ENCODE measurements around the gene CADPS2.

The CADPS2 gene

GRCh38 chr7:122616951-122617350, 269.3 kb downstream of the CADPS2 start:
- H3K9me3 ChIP-seq (ENCODE audit: control insufficient read depth, insufficient read depth, low read length): no peaks in the 10 kb centered on the region

GRCh38 chr7:122605929-122606328, 280.3 kb downstream of the CADPS2 start:
- Histone ChIP-seq H3K4me3 (ENCODE audit: low read depth, low read length) (no peak overlapping the region), H3K9ac (ENCODE audit: low read depth, low read length) (no peak overlapping the region), H3K27me3 (ENCODE audit: control insufficient read depth, insufficient read depth, low read length) (no peaks in the 10 kb centered on the region), H3K9me3 (ENCODE audit: control insufficient read depth, insufficient read depth, low read length) (no peaks in the 10 kb centered on the region), H3K36me3 (ENCODE audit: control insufficient read depth, insufficient read depth, low read length) (no peaks in the 10 kb centered on the region), H3K4me1 (ENCODE audit: control insufficient read depth, insufficient read depth, low read length) (no peaks in the 10 kb centered on the region)

More at GRCh38 chr7:122616951-122617350, 269.3 kb downstream of the CADPS2 start:
- Histone ChIP-seq H3K27me3 (ENCODE audit: control insufficient read depth, insufficient read depth, low read length) (no peaks in the 10 kb centered on the region), H3K9ac (ENCODE audit: low read depth, low read length) (no peak overlapping the region), H3K4me1 (ENCODE audit: control insufficient read depth, insufficient read depth, low read length) (no peaks in the 10 kb centered on the region), H3K4me3 (ENCODE audit: low read depth, low read length) (no peak overlapping the region), H3K36me3 (ENCODE audit: control insufficient read depth, insufficient read depth, low read length) (no peaks in the 10 kb centered on the region)

GRCh38 chr7:122604251-122604650, 282.0 kb downstream of the CADPS2 start:
- Histone ChIP-seq H3K27me3 (ENCODE audit: control insufficient read depth, insufficient read depth, low read length) (no peaks in the 10 kb centered on the region), H3K9ac (ENCODE audit: low read depth, low read length) (no peak overlapping the region), H3K36me3 (ENCODE audit: control insufficient read depth, insufficient read depth, low read length) (no peaks in the 10 kb centered on the region), H3K4me1 (ENCODE audit: control insufficient read depth, insufficient read depth, low read length) (no peaks in the 10 kb centered on the region), H3K4me3 (ENCODE audit: low read depth, low read length) (no peak overlapping the region), H3K9me3 (ENCODE audit: control insufficient read depth, insufficient read depth, low read length) (peaks cover 2% of the 10 kb centered on the region)

- Histone ChIP-seq H3K9me3 (ENCODE audit: control insufficient read depth, insufficient read depth, low read length) (peaks cover 5% of the 10 kb centered on the region), H3K9ac (ENCODE audit: low read depth, low read length) (no peak overlapping the region), H3K27me3 (ENCODE audit: control insufficient read depth, insufficient read depth, low read length) (no peaks in the 10 kb centered on the region), H3K4me1 (ENCODE audit: control insufficient read depth, insufficient read depth, low read length) (no peaks in the 10 kb centered on the region), H3K4me3 (ENCODE audit: low read depth, low read length) (no peak overlapping the region), H3K36me3 (ENCODE audit: control insufficient read depth, insufficient read depth, low read length) (no peaks in the 10 kb centered on the region)
These were observed 283.5 kb downstream of the CADPS2 start for GRCh38 chr7:122602800-122603199.

- Histone ChIP-seq H3K36me3 (ENCODE audit: control insufficient read depth, insufficient read depth, low read length) (no peaks in the 10 kb centered on the region), H3K9ac (ENCODE audit: low read depth, low read length) (no peak overlapping the region), H3K4me1 (ENCODE audit: control insufficient read depth, insufficient read depth, low read length) (no peaks in the 10 kb centered on the region), H3K9me3 (ENCODE audit: control insufficient read depth, insufficient read depth, low read length) (peaks cover 5% of the 10 kb centered on the region), H3K4me3 (ENCODE audit: low read depth, low read length) (no peak overlapping the region), H3K27me3 (ENCODE audit: control insufficient read depth, insufficient read depth, low read length) (no peaks in the 10 kb centered on the region)
These were observed 285.6 kb downstream of the CADPS2 start for GRCh38 chr7:122600630-122601029.

GRCh38 chr7:122600042-122600441, 286.2 kb downstream of the CADPS2 start:
- H3K27me3 ChIP-seq (ENCODE audit: control insufficient read depth, insufficient read depth, low read length): no peaks in the 10 kb centered on the region
- H3K36me3 ChIP-seq (ENCODE audit: control insufficient read depth, insufficient read depth, low read length): no peaks in the 10 kb centered on the region
- no peak overlapping the region for H3K9ac ChIP-seq (ENCODE audit: low read depth, low read length)
- no peak overlapping the region for H3K4me3 ChIP-seq (ENCODE audit: low read depth, low read length)
- peaks cover 5% of the 10 kb centered on the region for H3K9me3 ChIP-seq (ENCODE audit: control insufficient read depth, insufficient read depth, low read length)
- no peaks in the 10 kb centered on the region for H3K4me1 ChIP-seq (ENCODE audit: control insufficient read depth, insufficient read depth, low read length)

- no peak overlapping the region for H3K4me3 ChIP-seq (ENCODE audit: low read depth, low read length)
- H3K36me3 ChIP-seq (ENCODE audit: control insufficient read depth, insufficient read depth, low read length): no peaks in the 10 kb centered on the region
- no peak overlapping the region for H3K9ac ChIP-seq (ENCODE audit: low read depth, low read length)
- no peaks in the 10 kb centered on the region for H3K4me1 ChIP-seq (ENCODE audit: control insufficient read depth, insufficient read depth, low read length)
- H3K27me3 ChIP-seq (ENCODE audit: control insufficient read depth, insufficient read depth, low read length): no peaks in the 10 kb centered on the region
- H3K9me3 ChIP-seq (ENCODE audit: control insufficient read depth, insufficient read depth, low read length): peaks cover 5% of the 10 kb centered on the region
These were observed 289.0 kb downstream of the CADPS2 start for GRCh38 chr7:122597277-122597676.

GRCh38 chr7:122595885-122596284, 290.4 kb downstream of the CADPS2 start:
- Histone ChIP-seq H3K27me3 (ENCODE audit: control insufficient read depth, insufficient read depth, low read length) (no peaks in the 10 kb centered on the region), H3K4me1 (ENCODE audit: control insufficient read depth, insufficient read depth, low read length) (no peaks in the 10 kb centered on the region), H3K9me3 (ENCODE audit: control insufficient read depth, insufficient read depth, low read length) (peaks cover 5% of the 10 kb centered on the region), H3K4me3 (ENCODE audit: low read depth, low read length) (no peak overlapping the region), H3K9ac (ENCODE audit: low read depth, low read length) (no peak overlapping the region), H3K36me3 (ENCODE audit: control insufficient read depth, insufficient read depth, low read length) (no peaks in the 10 kb centered on the region)

- Histone ChIP-seq H3K36me3 (ENCODE audit: control insufficient read depth, insufficient read depth, low read length) (no peaks in the 10 kb centered on the region), H3K9me3 (ENCODE audit: control insufficient read depth, insufficient read depth, low read length) (no peaks in the 10 kb centered on the region), H3K4me3 (ENCODE audit: low read depth, low read length) (no peak overlapping the region), H3K4me1 (ENCODE audit: control insufficient read depth, insufficient read depth, low read length) (peaks cover 4% of the 10 kb centered on the region), H3K27me3 (ENCODE audit: control insufficient read depth, insufficient read depth, low read length) (no peaks in the 10 kb centered on the region), H3K9ac (ENCODE audit: low read depth, low read length) (no peak overlapping the region)
These were observed 297.6 kb downstream of the CADPS2 start for GRCh38 chr7:122588621-122589020.

- Histone ChIP-seq H3K36me3 (ENCODE audit: control insufficient read depth, insufficient read depth, low read length) (no peaks in the 10 kb centered on the region), H3K4me3 (ENCODE audit: low read depth, low read length) (no peak overlapping the region)
These were observed 301.5 kb downstream of the CADPS2 start for GRCh38 chr7:122584676-122585251.

GRCh38 chr7:122578350-122578749, 307.9 kb downstream of the CADPS2 start:
- Histone ChIP-seq H3K4me1 (ENCODE audit: control insufficient read depth, insufficient read depth, low read length) (no peaks in the 10 kb centered on the region), H3K27me3 (ENCODE audit: control insufficient read depth, insufficient read depth, low read length) (no peaks in the 10 kb centered on the region), H3K9me3 (ENCODE audit: control insufficient read depth, insufficient read depth, low read length) (no peaks in the 10 kb centered on the region), H3K4me3 (ENCODE audit: low read depth, low read length) (no peak overlapping the region), H3K9ac (ENCODE audit: low read depth, low read length) (no peak overlapping the region), H3K36me3 (ENCODE audit: control insufficient read depth, insufficient read depth, low read length) (no peaks in the 10 kb centered on the region)

More at GRCh38 chr7:122584676-122585251, 301.5 kb downstream of the CADPS2 start:
- H3K9ac ChIP-seq (ENCODE audit: low read depth, low read length): no peak overlapping the region
- H3K4me1 ChIP-seq (ENCODE audit: control insufficient read depth, insufficient read depth, low read length): peaks cover 4% of the 10 kb centered on the region
- no peaks in the 10 kb centered on the region for H3K27me3 ChIP-seq (ENCODE audit: control insufficient read depth, insufficient read depth, low read length)
- no peaks in the 10 kb centered on the region for H3K9me3 ChIP-seq (ENCODE audit: control insufficient read depth, insufficient read depth, low read length)

GRCh38 chr7:122577449-122578003, 308.7 kb downstream of the CADPS2 start:
- Histone ChIP-seq H3K4me1 (ENCODE audit: control insufficient read depth, insufficient read depth, low read length) (no peaks in the 10 kb centered on the region), H3K36me3 (ENCODE audit: control insufficient read depth, insufficient read depth, low read length) (no peaks in the 10 kb centered on the region), H3K27me3 (ENCODE audit: control insufficient read depth, insufficient read depth, low read length) (no peaks in the 10 kb centered on the region), H3K9me3 (ENCODE audit: control insufficient read depth, insufficient read depth, low read length) (no peaks in the 10 kb centered on the region), H3K4me3 (ENCODE audit: low read depth, low read length) (no peak overlapping the region), H3K9ac (ENCODE audit: low read depth, low read length) (no peak overlapping the region)
